Right cardiac atrium (tissue), 5 donors: ENCODE data around the gene DDIT4. TPM values are rescaled to one million over a fixed set of nuclear protein-coding genes. Genes with fewer than 3 reads are reported as not detected.
"Not testable (repeated sequence)": the region's sequence is repeated elsewhere in the genome, so short reads cannot be mapped to it uniquely, and the experiment has no call there.

Experiments
- ATAC-seq, 2 donors: fragments of 200-7000 bp; cut with Tn5 transposase; one replicate each; pipeline versions ENCODE4 v1.8.0 to v1.9.1; 2020; ENCODE audit warnings: moderate library complexity in 2 of 2, mild to moderate bottlenecking in 1 of 2
- DNase-seq, 3 donors: peaks; one replicate each; pipeline ENCODE4 v3.0.0-alpha.2; 2020
- H3K27ac ChIP-seq: one replicate; pipeline ENCODE4 v1.5.1; 2013; ENCODE audit warnings: mild to moderate bottlenecking, low read length, control low read depth, moderate library complexity
- H3K27me3 ChIP-seq: one replicate; pipeline ENCODE4 v1.6.1; 2013; ENCODE audit not compliant: control insufficient read depth, insufficient read depth
- H3K4me1 ChIP-seq: one replicate; pipeline ENCODE4 v1.6.1; 2013; ENCODE audit warnings: low read length; ENCODE audit not compliant: control insufficient read depth, insufficient read depth
- H3K4me3 ChIP-seq: one replicate; pipeline ENCODE4 v1.5.1; 2013; ENCODE audit warnings: low read length, control low read depth
- H3K9me3 ChIP-seq: one replicate; pipeline ENCODE4 v1.6.1; 2013; ENCODE audit warnings: low read length; ENCODE audit not compliant: control insufficient read depth
- WGBS: extraction: QIAGEN DNeasy Blood & Tissue Kit; methylation state at CpG from one replicate; pipeline ENCODE4 v1.1.7; 2013; 5-methylcytosine and 5-hydroxymethylcytosine counted together
- intact Hi-C, 4 donors: fragments of 100-400 bp; cut with DNase I; formaldehyde crosslinking; loops; one replicate each; pipeline versions ENCODE4 v1.11.0 to v1.14.0; 2022 to 2023
- polyA plus RNA-seq: library from polyadenylated mRNA; stranded (reverse); fragments of 200-250 nt; gene quantifications from one replicate; pipeline ENCODE4 v1.2.3, GENCODE V29; 2013
- total RNA-seq, 4 donors: library from RNA; stranded (reverse); fragmentation: NEBNext Ultra II Directional; extraction: Animal tissue kit (Norgen Biotek cat#: 25700); gene quantifications; one replicate each; pipeline ENCODE4 v1.2.1, GENCODE V29; 2021
- donor health status: healthy with polysubstance abuse.
- donor health status: DM: no; HTN: yes; CAD: no.
- donor health status: DM: no; HTN: no; CAD: no.
- donor health status: DM: no; HTN: yes; CAD: no; lungs with severe emphysema.
- donor health status: DM: yes; HTN: yes; CAD: no.

DDIT4 gene
- total and polyA plus RNA-seq, 5 donors: 33.0 to 113 (median 69.0) TPM

- H3K4me3 ChIP-seq, H3K27me3 ChIP-seq, intact Hi-C loops, H3K27ac ChIP-seq, H3K9me3 ChIP-seq, ATAC-seq, H3K4me1 ChIP-seq: not testable (repeated sequence)
- peak in 1 of 3 donors; percentile 3 for DNase-seq
- 94% methylated on average over 5 of the region's 5 CpGs for WGBS
Observed at GRCh38 chr10:72268475-72269200, 5.1 kb upstream of the DDIT4 start.

GRCh38 chr10:72270607-72271281, 3.0 kb upstream of the DDIT4 start:
- Histone ChIP-seq H3K27me3 (no peaks in the 10 kb centered on the region), H3K4me3 (no peak overlapping the region), H3K4me1 (no peaks in the 10 kb centered on the region), H3K27ac (peak overlapping the region; percentile 0), H3K9me3 (no peaks in the 10 kb centered on the region)
- peak in 1 of 3 donors; percentile 41 for DNase-seq
- no peak for ATAC-seq
- intact Hi-C loops: loop anchor here in 3 of 4 donors (10.0 kb wide), 2 partner anchors 54 to 64 kb away; no protein-coding TSS in a partner anchor
- 85% methylated on average over 5 of the region's 5 CpGs for WGBS

- no peaks in the 10 kb centered on the region for H3K27me3 ChIP-seq
- H3K4me3 ChIP-seq: peak overlapping the region; percentile 60
- WGBS: 1% methylated on average over 28 of the region's 28 CpGs
- H3K27ac ChIP-seq: peak overlapping the region; percentile 95
- no peaks in the 10 kb centered on the region for H3K9me3 ChIP-seq
- ATAC-seq (peak; percentile 72 to 74), DNase-seq (peak; percentile 93 to 97 (median 97))
- intact Hi-C loops: loop anchor here in 3 of 4 donors (2.0 to 10.0 kb wide), 3 partner anchors 24 to 62 kb away; no protein-coding TSS in a partner anchor
- peaks cover 6% of the 10 kb centered on the region for H3K4me1 ChIP-seq
Observed at GRCh38 chr10:72272689-72273409, 875 bp upstream of the DDIT4 start.

GRCh38 chr10:72274213-72274729, 547 bp downstream of the DDIT4 start:
- ATAC-seq (peak; percentile 0), DNase-seq (peak; percentile 56 to 83 (median 78))
- Histone ChIP-seq H3K27me3 (no peaks in the 10 kb centered on the region), H3K4me3 (peak overlapping the region; percentile 68), H3K27ac (peak overlapping the region; percentile 77), H3K4me1 (peaks cover 6% of the 10 kb centered on the region), H3K9me3 (no peaks in the 10 kb centered on the region)
- intact Hi-C loops: loop anchor here (2.0 to 10.0 kb wide), 3 partner anchors 51 to 61 kb away; no protein-coding TSS in a partner anchor
- under 1% methylated on average over 40 of the region's 40 CpGs for WGBS

GRCh38 chr10:72274730-72275350, 1.1 kb downstream of the DDIT4 start:
- 9% methylated on average over 26 of the region's 26 CpGs for WGBS
- intact Hi-C loops: loop anchor here (2.0 to 10.0 kb wide), 3 partner anchors 50 to 60 kb away; no protein-coding TSS in a partner anchor
- peak; percentile 77 to 93 (median 92) for DNase-seq
- H3K9me3 ChIP-seq: no peaks in the 10 kb centered on the region
- peak overlapping the region; percentile 68 for H3K4me3 ChIP-seq
- H3K27ac ChIP-seq: peak overlapping the region; percentile 77
- H3K27me3 ChIP-seq: no peaks in the 10 kb centered on the region
- H3K4me1 ChIP-seq: peaks cover 6% of the 10 kb centered on the region
- ATAC-seq: peak; percentile 4 to 7

- ATAC-seq (no peak), DNase-seq (peak in 2 of 3 donors; percentile 64 to 65)
- H3K9me3 ChIP-seq: no peaks in the 10 kb centered on the region
- no peaks in the 10 kb centered on the region for H3K27me3 ChIP-seq
- WGBS: 9% methylated on average over 12 of the region's 12 CpGs
- H3K4me1 ChIP-seq: peaks cover 6% of the 10 kb centered on the region
- peak overlapping the region; percentile 77 for H3K27ac ChIP-seq
- H3K4me3 ChIP-seq: peak overlapping the region; percentile 68
- intact Hi-C loops: loop anchor here (2.0 to 10.0 kb wide), 3 partner anchors 49 to 59 kb away; no protein-coding TSS in a partner anchor
Observed at GRCh38 chr10:72275351-72276012, 1.8 kb downstream of the DDIT4 start.

GRCh38 chr10:72276013-72276387, 2.3 kb downstream of the DDIT4 start:
- Histone ChIP-seq H3K4me3 (peak overlapping the region; percentile 68), H3K4me1 (peaks cover 6% of the 10 kb centered on the region), H3K27ac (peak overlapping the region; percentile 28), H3K27me3 (no peaks in the 10 kb centered on the region), H3K9me3 (no peaks in the 10 kb centered on the region)
- 49% methylated on average over 4 of the region's 4 CpGs for WGBS
- intact Hi-C loops: loop anchor here in 3 of 4 donors (10.0 kb wide), 2 partner anchors 49 to 59 kb away; no protein-coding TSS in a partner anchor
- ATAC-seq (no peak), DNase-seq (peak in 2 of 3 donors; percentile 50 to 55)

GRCh38 chr10:72276421-72277339, 3.0 kb downstream of the DDIT4 start:
- 48% methylated on average over 6 of the region's 6 CpGs for WGBS
- DNase-seq (peak in 2 of 3 donors; percentile 19 to 62), ATAC-seq (no peak)
- intact Hi-C loops: loop anchor here in 3 of 4 donors (10.0 kb wide), 2 partner anchors 48 to 58 kb away; no protein-coding TSS in a partner anchor
- H3K9me3 ChIP-seq: no peaks in the 10 kb centered on the region
- H3K27ac ChIP-seq: peak overlapping the region; percentile 60
- peak overlapping the region; percentile 68 for H3K4me3 ChIP-seq
- H3K27me3 ChIP-seq: no peaks in the 10 kb centered on the region
- peaks cover 6% of the 10 kb centered on the region for H3K4me1 ChIP-seq
